HepG2 (cell line): ENCODE measurements around the gene TYMP. TPM values are rescaled to one million over a fixed set of nuclear protein-coding genes. Genes with fewer than 3 reads are reported as not detected.

ENCODE experiments used
- ATAC-seq: fragments of 200-7000 bp; cut with Tn5 transposase; 3 replicates; pipeline ENCODE4 v1.9.1; 2020; ENCODE audit warnings: mild to moderate bottlenecking, moderate library complexity
- BruUV-seq: library from RNA; stranded (reverse); fragments of 400-500 nt; replicated peaks from 2 replicates; lab custom pipeline; 2021; lab: Mats Ljungman, UMichigan
- CTCF ChIA-PET: fragments of 300-600 bp; formaldehyde crosslinking; extraction: SDS; loops from one replicate; lab custom pipeline; 2021; ENCODE audit warnings: low total read pairs, inconsistent platforms, low intra/inter-chr PET ratio; lab: Yijun Ruan, JAX
- POLR2A ChIA-PET: fragments of 350-600 bp; sonication (Branson Sonifier 250); formaldehyde crosslinking; loops from one replicate; lab custom pipeline; 2020; ENCODE audit warnings: antibody characterized with exemption, inconsistent platforms; lab: Yijun Ruan, JAX
- DNase-seq: peaks from one replicate; pipeline ENCODE4 v3.0.0-alpha.2; 2015; ENCODE audit warnings: low spot score
- FAIRE-seq: peaks from 3 replicates; lab custom pipeline; 2011; peaks lifted over from hg19 to GRCh38; lab: Jason Lieb, UNC
- H2AFZ ChIP-seq: one replicate; pipeline ENCODE4 v1.6.1; 2011; ENCODE audit warnings: low read length, inconsistent platforms
- H3K27ac ChIP-seq: fragments of 300-600 bp; 3 replicates; pipeline ENCODE4 v1.8.0; 2011; ENCODE audit warnings: mixed run types, mild to moderate bottlenecking, mixed read lengths, low read length, inconsistent platforms; ENCODE audit not compliant: insufficient read depth; ENCODE audit errors: extremely low read length
- H3K27me3 ChIP-seq, 2 experiments: fragments of 200-600 bp in 1 of 2; 2 replicates in 1 of 2; 3 replicates in 1 of 2; pipeline versions ENCODE4 v1.6.0 to v1.8.0; 2011; ENCODE audit warnings: low read length in 2 of 2, mild to moderate bottlenecking in 2 of 2, moderate library complexity in 2 of 2, inconsistent platforms in 1 of 2; ENCODE audit not compliant: insufficient read depth in 2 of 2, control insufficient read depth in 1 of 2
- H3K36me3 ChIP-seq, 2 experiments: fragments of 200-600 bp in 1 of 2; replicated peaks in 1 of 2; 2 replicates in 1 of 2; 3 replicates in 1 of 2; pipeline versions ENCODE4 v1.5.1 to v1.8.0; 2011; ENCODE audit warnings: low read length in 2 of 2, inconsistent platforms in 1 of 2; ENCODE audit not compliant: insufficient read depth in 2 of 2, control insufficient read depth in 1 of 2
- H3K4me1 ChIP-seq: 2 replicates; pipeline ENCODE4 v1.5.1; 2012; ENCODE audit warnings: low read length, inconsistent platforms; ENCODE audit not compliant: insufficient read depth
- H3K4me2 ChIP-seq: 2 replicates; pipeline ENCODE4 v1.6.0; 2011; ENCODE audit warnings: low read depth, low read length, inconsistent platforms
- H3K4me3 ChIP-seq, 3 experiments: fragments of 200-600 bp in 1 of 3; sonication (generic), shearing (Covaris generic) in 1 of 3; replicated peaks in 1 of 3; 2 replicates each; pipeline ENCODE4 v1.5.1; 2011 to 2016; ENCODE audit warnings: low read length in 3 of 3, inconsistent platforms in 2 of 3, low read depth in 2 of 3, mild to moderate bottlenecking in 2 of 3, control low read depth in 1 of 3, mixed read lengths in 1 of 3; ENCODE audit not compliant: insufficient read depth in 1 of 3
- H3K79me2 ChIP-seq: one replicate; pipeline ENCODE4 v1.6.1; 2011; ENCODE audit warnings: low read length, inconsistent platforms; ENCODE audit not compliant: insufficient read depth
- H3K9ac ChIP-seq: 2 replicates; pipeline ENCODE4 v1.6.0; 2011; ENCODE audit warnings: mild to moderate bottlenecking, low read depth, low read length, inconsistent platforms; ENCODE audit not compliant: insufficient read depth
- H3K9me3 ChIP-seq: 2 replicates; pipeline ENCODE4 v1.5.1; 2012; ENCODE audit warnings: mild to moderate bottlenecking, low read length
- H4K20me1 ChIP-seq: 2 replicates; pipeline ENCODE4 v1.6.0; 2011; ENCODE audit warnings: inconsistent platforms, mild to moderate bottlenecking, low read length, moderate library complexity; ENCODE audit not compliant: insufficient read depth
- ARHGAP35 ChIP-seq: sonication (generic); formaldehyde crosslinking; IDR thresholded peaks from 2 replicates; pipeline ENCODE4 v1.9.0; 2022; ENCODE audit warnings: mild to moderate bottlenecking, inconsistent platforms, moderate library complexity, missing genetic modification reagents, borderline replicate concordance
- PAWR ChIP-seq: sonication (generic); formaldehyde crosslinking; IDR thresholded peaks from 2 replicates; pipeline ENCODE4 v1.4.0; 2020; ENCODE audit warnings: missing genetic modification reagents, mild to moderate bottlenecking, borderline replicate concordance
- ZBTB7A ChIP-seq: sonication (generic); formaldehyde crosslinking; IDR thresholded peaks from 2 replicates; pipeline ENCODE4 v1.8.0; 2022; ENCODE audit warnings: mild to moderate bottlenecking, missing genetic modification reagents
- ZMYM4 ChIP-seq: sonication (generic); formaldehyde crosslinking; IDR thresholded peaks from 2 replicates; pipeline ENCODE4 v1.8.1; 2023; ENCODE audit warnings: mild to moderate bottlenecking, missing genetic modification reagents
- ZNF251 ChIP-seq: sonication (generic); formaldehyde crosslinking; IDR thresholded peaks from 2 replicates; pipeline ENCODE4 v1.9.0; 2021; ENCODE audit warnings: mild to moderate bottlenecking, missing genetic modification reagents
- ZNF501 ChIP-seq: sonication (generic); formaldehyde crosslinking; IDR thresholded peaks from 2 replicates; pipeline ENCODE4 v1.5.1; 2020; ENCODE audit warnings: mild to moderate bottlenecking, moderate library complexity, missing genetic modification reagents
- whole genome bisulfite sequencing: methylation state at CpG from one replicate; pipeline ENCODE4 v1.1.6; 2017; ENCODE audit warnings: low lambda C conversion rate; 5-methylcytosine and 5-hydroxymethylcytosine counted together
- in situ Hi-C: cut with HindIII; loops from 2 replicates; pipeline ENCODE4 v1.10.0; 2017; ENCODE audit warnings: low pct_unique_long_range_greater_than_20kb; ENCODE audit not compliant: extremely low pct_ligation_motif_present
- intact Hi-C: fragments of 100-400 bp; cut with micrococcal nuclease; formaldehyde crosslinking; loops from one replicate; pipeline ENCODE4 v1.10.0; 2022; ENCODE audit not compliant: unreplicated experiment
- polyA plus RNA-seq, 8 experiments: library from polyadenylated mRNA; depleted of rRNA in 3 of 8; stranded (reverse) in 7 of 8; unstranded in 1 of 8; fragments of >200 nt; fragmentation: Illumina TruSeq in 4 of 8; extraction: Trizol in 4 of 8; gene quantifications; 2 replicates each; pipeline versions ENCODE4 v1.2.1 to v1.2.3, GENCODE V29; 2011 to 2016; ENCODE audit warnings: low read depth in 4 of 8, missing spikeins in 1 of 8, mixed read lengths in 1 of 8; ENCODE audit not compliant: insufficient read depth in 1 of 8
- total RNA-seq, 5 experiments: library from RNA; depleted of rRNA; stranded (reverse); fragments of >200 nt; fragmentation: Illumina TruSeq; extraction: Trizol; gene quantifications; 2 replicates each; pipeline ENCODE4 v1.2.3, GENCODE V29; 2016; ENCODE audit warnings: low read depth in 1 of 5
- TF ChIP-seq, protein P1 (sequence below): sonication (generic); formaldehyde crosslinking; IDR thresholded peaks from 2 replicates; pipeline ENCODE4 v1.5.0; 2020; ENCODE audit warnings: mild to moderate bottlenecking, missing genetic modification reagents, moderate library complexity
- TF ChIP-seq, protein P2 (sequence below): sonication (generic); formaldehyde crosslinking; IDR thresholded peaks from 2 replicates; pipeline ENCODE4 v1.4.0; 2020; ENCODE audit warnings: missing genetic modification reagents, borderline replicate concordance
- TF ChIP-seq, protein P3 (sequence below): sonication (generic); formaldehyde crosslinking; IDR thresholded peaks from 2 replicates; pipeline ENCODE4 v1.5.1; 2020; ENCODE audit warnings: mild to moderate bottlenecking, missing genetic modification reagents, borderline replicate concordance
- TF ChIP-seq, protein P4 (sequence below): sonication (generic); formaldehyde crosslinking; IDR thresholded peaks from 2 replicates; pipeline ENCODE4 v1.4.0; 2020; ENCODE audit warnings: missing genetic modification reagents, mild to moderate bottlenecking, borderline replicate concordance

Gene TYMP
- total and polyA plus RNA-seq, 2 of the 13 experiments (the other 11 are each of a cell fraction or from before 2014, with no cell fraction given), result 3.9 to 4.3 TPM

DNA sequence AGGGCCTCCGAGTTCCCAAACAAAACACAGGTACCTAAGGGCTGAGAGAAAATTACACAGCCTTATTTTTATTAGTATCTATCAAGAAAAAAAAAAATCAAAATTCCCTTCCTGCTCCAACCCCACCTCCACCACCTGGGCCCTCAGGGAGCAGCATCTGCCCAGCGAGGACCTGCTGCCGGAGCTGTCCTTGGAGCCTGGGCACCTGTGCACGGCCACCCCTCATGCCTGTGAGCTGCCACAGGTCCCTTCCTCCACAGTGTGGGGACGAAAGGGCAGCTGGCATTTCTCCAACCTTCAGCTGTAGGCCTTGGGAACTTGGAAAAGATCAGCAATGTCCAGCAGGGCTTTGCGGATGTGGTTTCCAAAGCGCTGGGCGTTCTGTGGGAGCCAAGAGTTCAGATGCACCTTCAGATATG, 39.2 kb upstream of the TYMP start (continued):
- no peak for TF ChIP-seq ZNF501
- TF ChIP-seq, protein P1, sequence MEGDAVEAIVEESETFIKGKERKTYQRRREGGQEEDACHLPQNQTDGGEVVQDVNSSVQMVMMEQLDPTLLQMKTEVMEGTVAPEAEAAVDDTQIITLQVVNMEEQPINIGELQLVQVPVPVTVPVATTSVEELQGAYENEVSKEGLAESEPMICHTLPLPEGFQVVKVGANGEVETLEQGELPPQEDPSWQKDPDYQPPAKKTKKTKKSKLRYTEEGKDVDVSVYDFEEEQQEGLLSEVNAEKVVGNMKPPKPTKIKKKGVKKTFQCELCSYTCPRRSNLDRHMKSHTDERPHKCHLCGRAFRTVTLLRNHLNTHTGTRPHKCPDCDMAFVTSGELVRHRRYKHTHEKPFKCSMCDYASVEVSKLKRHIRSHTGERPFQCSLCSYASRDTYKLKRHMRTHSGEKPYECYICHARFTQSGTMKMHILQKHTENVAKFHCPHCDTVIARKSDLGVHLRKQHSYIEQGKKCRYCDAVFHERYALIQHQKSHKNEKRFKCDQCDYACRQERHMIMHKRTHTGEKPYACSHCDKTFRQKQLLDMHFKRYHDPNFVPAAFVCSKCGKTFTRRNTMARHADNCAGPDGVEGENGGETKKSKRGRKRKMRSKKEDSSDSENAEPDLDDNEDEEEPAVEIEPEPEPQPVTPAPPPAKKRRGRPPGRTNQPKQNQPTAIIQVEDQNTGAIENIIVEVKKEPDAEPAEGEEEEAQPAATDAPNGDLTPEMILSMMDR (CRISPR knock-in tag), result peak; percentile 24; the same call in 1 of the 2 replicates
- TF ChIP-seq, protein P2, sequence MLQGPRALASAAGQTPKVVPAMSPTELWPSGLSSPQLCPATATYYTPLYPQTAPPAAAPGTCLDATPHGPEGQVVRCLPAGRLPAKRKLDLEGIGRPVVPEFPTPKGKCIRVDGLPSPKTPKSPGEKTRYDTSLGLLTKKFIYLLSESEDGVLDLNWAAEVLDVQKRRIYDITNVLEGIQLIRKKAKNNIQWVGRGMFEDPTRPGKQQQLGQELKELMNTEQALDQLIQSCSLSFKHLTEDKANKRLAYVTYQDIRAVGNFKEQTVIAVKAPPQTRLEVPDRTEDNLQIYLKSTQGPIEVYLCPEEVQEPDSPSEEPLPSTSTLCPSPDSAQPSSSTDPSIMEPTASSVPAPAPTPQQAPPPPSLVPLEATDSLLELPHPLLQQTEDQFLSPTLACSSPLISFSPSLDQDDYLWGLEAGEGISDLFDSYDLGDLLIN (CRISPR knock-in tag), result no peak
- no peak for TF ChIP-seq PAWR
- no peak for TF ChIP-seq ZNF251

DNA sequence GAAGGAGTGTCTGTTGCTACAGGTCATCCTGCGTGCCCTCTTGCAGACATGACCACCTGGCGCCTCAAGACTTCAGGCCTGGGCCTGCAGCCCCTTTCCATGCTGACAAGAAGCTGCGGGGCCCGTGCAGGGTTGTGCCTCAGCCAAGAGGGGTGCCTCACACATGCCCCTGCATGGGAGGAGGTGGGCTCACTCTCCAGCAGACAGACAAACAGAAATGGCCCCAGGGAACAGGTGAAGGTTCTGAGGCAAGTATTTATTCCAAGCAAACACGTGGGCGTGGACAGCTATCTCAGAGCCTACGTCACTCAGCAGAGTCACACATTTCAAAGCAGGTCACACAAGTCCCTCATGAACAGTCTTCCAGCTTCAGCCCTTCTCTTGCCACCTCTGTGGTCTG, 38.8 kb upstream of the TYMP start:
- POLR2A ChIA-PET, result interaction anchor here (0.5 to 3.2 kb wide), 13 partner anchors 9 to 131 kb away, joined by 3 to 30 read pairs (median 4); partner anchors contain the start of genes CHKB, CPT1B, KLHDC7B and SCO2
- intact Hi-C loops, result no loop called here
- BruUV-seq, result no TSS peak
- TF ChIP-seq, protein P3, sequence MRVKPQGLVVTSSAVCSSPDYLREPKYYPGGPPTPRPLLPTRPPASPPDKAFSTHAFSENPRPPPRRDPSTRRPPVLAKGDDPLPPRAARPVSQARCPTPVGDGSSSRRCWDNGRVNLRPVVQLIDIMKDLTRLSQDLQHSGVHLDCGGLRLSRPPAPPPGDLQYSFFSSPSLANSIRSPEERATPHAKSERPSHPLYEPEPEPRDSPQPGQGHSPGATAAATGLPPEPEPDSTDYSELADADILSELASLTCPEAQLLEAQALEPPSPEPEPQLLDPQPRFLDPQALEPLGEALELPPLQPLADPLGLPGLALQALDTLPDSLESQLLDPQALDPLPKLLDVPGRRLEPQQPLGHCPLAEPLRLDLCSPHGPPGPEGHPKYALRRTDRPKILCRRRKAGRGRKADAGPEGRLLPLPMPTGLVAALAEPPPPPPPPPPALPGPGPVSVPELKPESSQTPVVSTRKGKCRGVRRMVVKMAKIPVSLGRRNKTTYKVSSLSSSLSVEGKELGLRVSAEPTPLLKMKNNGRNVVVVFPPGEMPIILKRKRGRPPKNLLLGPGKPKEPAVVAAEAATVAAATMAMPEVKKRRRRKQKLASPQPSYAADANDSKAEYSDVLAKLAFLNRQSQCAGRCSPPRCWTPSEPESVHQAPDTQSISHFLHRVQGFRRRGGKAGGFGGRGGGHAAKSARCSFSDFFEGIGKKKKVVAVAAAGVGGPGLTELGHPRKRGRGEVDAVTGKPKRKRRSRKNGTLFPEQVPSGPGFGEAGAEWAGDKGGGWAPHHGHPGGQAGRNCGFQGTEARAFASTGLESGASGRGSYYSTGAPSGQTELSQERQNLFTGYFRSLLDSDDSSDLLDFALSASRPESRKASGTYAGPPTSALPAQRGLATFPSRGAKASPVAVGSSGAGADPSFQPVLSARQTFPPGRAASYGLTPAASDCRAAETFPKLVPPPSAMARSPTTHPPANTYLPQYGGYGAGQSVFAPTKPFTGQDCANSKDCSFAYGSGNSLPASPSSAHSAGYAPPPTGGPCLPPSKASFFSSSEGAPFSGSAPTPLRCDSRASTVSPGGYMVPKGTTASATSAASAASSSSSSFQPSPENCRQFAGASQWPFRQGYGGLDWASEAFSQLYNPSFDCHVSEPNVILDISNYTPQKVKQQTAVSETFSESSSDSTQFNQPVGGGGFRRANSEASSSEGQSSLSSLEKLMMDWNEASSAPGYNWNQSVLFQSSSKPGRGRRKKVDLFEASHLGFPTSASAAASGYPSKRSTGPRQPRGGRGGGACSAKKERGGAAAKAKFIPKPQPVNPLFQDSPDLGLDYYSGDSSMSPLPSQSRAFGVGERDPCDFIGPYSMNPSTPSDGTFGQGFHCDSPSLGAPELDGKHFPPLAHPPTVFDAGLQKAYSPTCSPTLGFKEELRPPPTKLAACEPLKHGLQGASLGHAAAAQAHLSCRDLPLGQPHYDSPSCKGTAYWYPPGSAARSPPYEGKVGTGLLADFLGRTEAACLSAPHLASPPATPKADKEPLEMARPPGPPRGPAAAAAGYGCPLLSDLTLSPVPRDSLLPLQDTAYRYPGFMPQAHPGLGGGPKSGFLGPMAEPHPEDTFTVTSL (CRISPR knock-in tag), result no peak
- no peak for TF ChIP-seq ZMYM4 (CRISPR knock-in tag)
- TF ChIP-seq ARHGAP35, result no peak
- TF ChIP-seq ZBTB7A (CRISPR knock-in tag), result peak; percentile 71; the same call in 1 of the 2 replicates
- TF ChIP-seq, protein P4, sequence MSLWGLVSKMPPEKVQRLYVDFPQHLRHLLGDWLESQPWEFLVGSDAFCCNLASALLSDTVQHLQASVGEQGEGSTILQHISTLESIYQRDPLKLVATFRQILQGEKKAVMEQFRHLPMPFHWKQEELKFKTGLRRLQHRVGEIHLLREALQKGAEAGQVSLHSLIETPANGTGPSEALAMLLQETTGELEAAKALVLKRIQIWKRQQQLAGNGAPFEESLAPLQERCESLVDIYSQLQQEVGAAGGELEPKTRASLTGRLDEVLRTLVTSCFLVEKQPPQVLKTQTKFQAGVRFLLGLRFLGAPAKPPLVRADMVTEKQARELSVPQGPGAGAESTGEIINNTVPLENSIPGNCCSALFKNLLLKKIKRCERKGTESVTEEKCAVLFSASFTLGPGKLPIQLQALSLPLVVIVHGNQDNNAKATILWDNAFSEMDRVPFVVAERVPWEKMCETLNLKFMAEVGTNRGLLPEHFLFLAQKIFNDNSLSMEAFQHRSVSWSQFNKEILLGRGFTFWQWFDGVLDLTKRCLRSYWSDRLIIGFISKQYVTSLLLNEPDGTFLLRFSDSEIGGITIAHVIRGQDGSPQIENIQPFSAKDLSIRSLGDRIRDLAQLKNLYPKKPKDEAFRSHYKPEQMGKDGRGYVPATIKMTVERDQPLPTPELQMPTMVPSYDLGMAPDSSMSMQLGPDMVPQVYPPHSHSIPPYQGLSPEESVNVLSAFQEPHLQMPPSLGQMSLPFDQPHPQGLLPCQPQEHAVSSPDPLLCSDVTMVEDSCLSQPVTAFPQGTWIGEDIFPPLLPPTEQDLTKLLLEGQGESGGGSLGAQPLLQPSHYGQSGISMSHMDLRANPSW, result no peak

More for the DNA sequence above, 38.8 kb upstream of the TYMP start:
- H3K4me2 ChIP-seq, result peak overlapping the region; percentile 52
- H3K4me1 ChIP-seq, result peaks cover 39% of the 10 kb centered on the region
- no peak overlapping the region for H2AFZ ChIP-seq
- H3K4me3 ChIP-seq, result peak overlapping the region in 1 of 3 experiments; percentile 7; a peak in 1 of 6 replicates
- peak; percentile 88 for FAIRE-seq
- peak; percentile 83 for DNase-seq
- H3K36me3 ChIP-seq, result peaks cover 4 to 5% of the 10 kb centered on the region in 2 experiments; a peak in 2 of 5 replicates
- in situ Hi-C loops, result loop anchor here (5.0 kb wide), 1 partner anchor 36 kb away; the partner anchor contains the start of gene TYMP
- no peaks in the 10 kb centered on the region for H3K79me2 ChIP-seq
- H3K9me3 ChIP-seq, result no peaks in the 10 kb centered on the region
- no peaks in the 10 kb centered on the region for H3K27me3 ChIP-seq
- CTCF ChIA-PET, result no interaction called here
- ATAC-seq, result peak; percentile 71
- 67% methylated on average over 3 of the region's 7 CpGs for WGBS
- H3K9ac ChIP-seq, result peak overlapping the region; percentile 47; the same call in 1 of the 2 replicates
- peak overlapping the region; percentile 83 for H3K27ac ChIP-seq
- H4K20me1 ChIP-seq, result no peaks in the 10 kb centered on the region
